IPS-11a (cell line): ENCODE measurements around the gene CMTM6.
A peak's percentile ranks its signal among the peaks of the same experiment; 100 is the strongest.
"Not testable (repeated sequence)": the region's sequence is repeated elsewhere in the genome, so short reads cannot be mapped to it uniquely, and the experiment has no call there.

Experiments
- H3K4me3 ChIP-seq: one replicate; pipeline ENCODE4 v1.5.1; 2013; ENCODE audit warnings: low read depth, low read length, control low read depth

CMTM6 gene, protein sequence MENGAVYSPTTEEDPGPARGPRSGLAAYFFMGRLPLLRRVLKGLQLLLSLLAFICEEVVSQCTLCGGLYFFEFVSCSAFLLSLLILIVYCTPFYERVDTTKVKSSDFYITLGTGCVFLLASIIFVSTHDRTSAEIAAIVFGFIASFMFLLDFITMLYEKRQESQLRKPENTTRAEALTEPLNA

GRCh38 chr3:32502118-32502945, at the start of gene CMTM6:
Gene CMTM6 (minus strand): TSS chr3:32502852. CDS start chr3:32502745, 107 bp downstream.
- peak within 1 kb of the TSS; percentile 85 for H3K4me3 ChIP-seq

GRCh38 chr3:32552013-32552412, 49.4 kb upstream of the CMTM6 start:
- H3K4me3 ChIP-seq = no peak overlapping the region

GRCh38 chr3:32551496-32551895, 48.8 kb upstream of the CMTM6 start:
- H3K4me3 ChIP-seq = no peak overlapping the region

DNA sequence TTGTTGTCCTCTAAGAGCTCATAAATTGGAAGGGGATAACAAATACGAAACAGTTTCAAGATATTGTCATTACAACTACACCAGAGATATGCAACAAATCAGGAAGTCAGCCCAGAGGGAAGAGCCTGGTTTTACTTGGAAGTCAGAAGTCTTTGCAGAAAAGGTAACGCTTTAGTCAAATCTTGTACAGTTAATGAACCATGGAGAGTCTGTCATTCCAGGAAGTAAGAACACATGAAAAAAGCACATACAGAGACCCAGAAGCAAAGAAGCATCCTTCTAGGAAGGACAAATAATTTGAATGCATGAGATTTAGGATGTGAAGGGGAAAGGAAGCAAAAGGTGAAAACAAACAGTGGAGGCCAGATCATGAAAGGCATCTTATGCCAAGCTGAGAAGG, 48.4 kb upstream of the CMTM6 start:
- no peak overlapping the region for H3K4me3 ChIP-seq

DNA sequence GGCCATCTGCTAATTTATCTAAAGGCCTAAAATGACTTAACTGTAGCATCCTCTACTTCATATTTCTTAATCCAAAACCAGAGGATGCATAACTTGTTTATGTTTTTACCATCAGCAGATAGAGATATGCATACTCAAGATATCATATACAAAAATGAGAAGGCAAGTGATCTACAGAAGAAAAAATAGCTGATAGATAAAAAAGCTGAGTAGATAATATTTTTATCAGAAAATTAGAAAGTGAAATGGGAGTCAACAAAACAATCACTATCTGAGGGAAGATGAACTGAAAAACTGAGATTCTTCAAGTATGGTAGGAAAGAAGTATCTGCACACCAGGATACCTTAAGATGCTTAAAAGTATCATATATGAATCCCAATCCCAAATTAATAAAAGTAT, 42.7 kb upstream of the CMTM6 start:
- H3K4me3 ChIP-seq = no peak overlapping the region

GRCh38 chr3:32544894-32545293, 42.2 kb upstream of the CMTM6 start:
- no peak overlapping the region for H3K4me3 ChIP-seq

- no peak overlapping the region for H3K4me3 ChIP-seq
Measured at GRCh38 chr3:32542807-32543206, 40.2 kb upstream of the CMTM6 start.

- H3K4me3 ChIP-seq = no peak overlapping the region
Measured at GRCh38 chr3:32540899-32541298, 38.2 kb upstream of the CMTM6 start.

GRCh38 chr3:32532434-32532833, 29.8 kb upstream of the CMTM6 start:
- no peak overlapping the region for H3K4me3 ChIP-seq

DNA sequence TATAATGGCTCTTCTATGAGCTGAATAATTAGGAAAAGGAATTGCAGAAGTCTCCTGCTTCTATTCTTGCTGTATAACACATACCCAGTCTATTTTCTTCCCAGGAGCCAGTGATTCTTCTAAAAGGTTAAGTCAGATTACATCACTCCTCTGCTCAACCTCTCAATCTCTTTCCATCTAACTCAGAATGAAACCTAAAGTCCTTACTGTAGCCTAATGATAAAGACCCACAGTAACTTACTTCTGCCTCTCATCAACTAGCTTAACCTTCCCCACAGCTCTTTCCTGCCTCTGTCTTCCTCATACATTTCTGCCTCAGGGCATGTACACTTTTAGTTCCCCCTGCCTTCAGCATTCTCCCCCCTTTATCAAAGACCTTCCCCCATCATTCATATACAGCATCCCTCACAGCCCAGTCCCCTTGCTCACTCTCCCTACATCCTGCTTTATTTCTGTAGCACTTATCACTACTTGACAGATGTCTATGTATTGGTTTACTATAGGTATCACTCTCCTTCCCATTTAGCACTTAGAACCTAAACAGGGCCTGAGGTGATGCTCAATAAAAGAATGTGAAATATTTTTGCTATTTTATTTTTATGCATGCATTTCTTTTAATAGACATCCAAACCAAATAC, 28.5 kb upstream of the CMTM6 start:
- no peak overlapping the region for H3K4me3 ChIP-seq

- no peak overlapping the region for H3K4me3 ChIP-seq
Measured at GRCh38 chr3:32525720-32526119, 23.1 kb upstream of the CMTM6 start.

DNA sequence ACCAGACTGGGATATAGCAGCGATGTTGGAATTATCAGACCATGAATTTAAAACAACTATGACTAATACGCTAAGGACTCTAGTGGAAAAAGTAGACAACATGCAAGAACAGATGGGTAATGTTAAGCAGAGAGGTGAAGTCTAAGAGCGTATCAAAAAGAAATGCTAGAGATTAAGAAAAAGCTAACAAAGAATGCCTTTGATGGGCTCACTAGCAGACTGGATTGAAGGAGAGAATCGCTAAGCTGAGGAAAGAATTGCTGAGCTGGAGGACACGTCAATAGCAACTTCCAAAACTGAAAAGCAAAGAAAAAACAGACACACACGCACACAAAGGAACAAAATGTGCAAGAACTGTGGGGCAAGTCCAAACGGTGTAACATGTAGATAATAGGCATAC, 20.0 kb upstream of the CMTM6 start:
- H3K4me3 ChIP-seq = no peak overlapping the region

GRCh38 chr3:32518921-32519320, 16.3 kb upstream of the CMTM6 start:
- H3K4me3 ChIP-seq = not testable (repeated sequence)

GRCh38 chr3:32516751-32517150, 14.1 kb upstream of the CMTM6 start:
- not testable (repeated sequence) for H3K4me3 ChIP-seq

- H3K4me3 ChIP-seq = no peak overlapping the region
Measured at GRCh38 chr3:32511005-32511404, 8.4 kb upstream of the CMTM6 start.

GRCh38 chr3:32510075-32510724, 7.5 kb upstream of the CMTM6 start:
- no peak overlapping the region for H3K4me3 ChIP-seq

DNA sequence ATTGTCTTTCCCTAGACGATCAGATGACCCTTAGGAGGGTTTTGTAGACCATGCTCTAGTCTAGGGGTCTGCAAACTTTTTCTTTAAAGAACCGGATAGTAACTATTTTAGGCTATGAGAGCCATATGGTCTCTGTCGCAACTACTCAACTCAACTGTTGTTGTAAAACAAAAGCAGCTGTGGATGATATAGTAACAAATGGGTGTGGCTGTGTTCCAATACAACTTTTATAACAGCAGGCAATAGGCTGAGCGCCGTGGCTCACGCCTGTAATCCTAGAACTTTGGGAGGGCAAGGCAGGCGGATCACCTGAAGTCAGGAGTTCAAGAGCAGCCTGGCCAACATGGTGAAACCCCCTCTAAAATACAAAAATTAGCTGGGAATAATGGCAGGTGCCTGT, 6.1 kb upstream of the CMTM6 start:
- H3K4me3 ChIP-seq = no peak overlapping the region

DNA sequence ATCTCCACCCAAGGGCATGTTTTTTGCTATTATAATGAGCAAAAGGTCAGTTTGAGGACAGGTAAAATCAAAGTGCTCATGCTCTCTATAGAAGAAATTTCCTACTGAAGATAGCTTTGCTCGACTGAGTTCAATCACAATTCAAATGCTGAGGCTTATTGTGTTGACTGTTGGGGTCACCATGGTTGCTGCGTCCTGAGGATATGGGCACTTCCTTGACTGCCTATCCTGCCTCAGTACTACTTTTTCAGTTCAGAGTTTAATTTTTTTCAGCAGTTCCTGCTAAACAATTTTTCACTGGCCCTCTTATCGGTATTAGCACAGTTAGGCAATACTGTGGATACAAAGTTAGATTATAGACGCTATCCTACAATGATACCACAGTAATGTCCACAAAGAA, 3.8 kb upstream of the CMTM6 start:
- no peak overlapping the region for H3K4me3 ChIP-seq

DNA sequence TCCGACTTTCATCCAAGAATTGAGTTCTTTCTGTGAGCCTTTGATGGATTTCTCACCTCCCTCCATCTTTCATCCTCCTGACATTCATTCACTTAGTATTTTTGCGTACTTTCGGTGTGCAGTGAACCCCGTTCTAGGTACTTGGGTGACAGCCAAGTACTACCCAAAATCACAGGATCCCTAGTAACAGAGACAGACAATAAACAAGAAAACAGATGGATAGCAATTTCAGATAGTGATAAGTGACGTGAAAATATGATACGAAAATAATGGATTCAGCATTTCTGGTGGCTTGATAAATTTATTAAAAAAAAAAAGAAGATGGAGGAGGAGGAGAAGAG, 264 bp upstream of the CMTM6 start:
- no peak overlapping the region for H3K4me3 ChIP-seq

DNA sequence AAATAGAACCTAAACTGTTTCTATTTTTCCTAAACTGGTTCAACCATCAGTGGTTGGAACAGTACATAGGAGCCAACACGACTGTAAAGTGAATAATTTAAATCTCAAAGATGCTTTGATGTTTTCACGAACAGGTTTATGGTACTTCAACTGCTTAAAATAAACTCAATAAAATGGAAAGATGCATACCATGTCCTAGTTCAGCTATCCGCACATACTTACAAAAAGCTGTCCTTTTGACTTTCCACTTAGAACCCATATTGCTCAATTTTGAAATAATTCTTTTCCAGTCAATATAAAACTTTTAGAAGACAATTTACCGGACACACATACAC, 902 bp downstream of the CMTM6 start:
- peak overlapping the region; percentile 85 for H3K4me3 ChIP-seq

GRCh38 chr3:32500880-32501782, 1.5 kb downstream of the CMTM6 start:
- H3K4me3 ChIP-seq = peak overlapping the region; percentile 85
